Liver (tissue), 9 donors: ENCODE measurements around the gene BLID. TPM values are rescaled to one million over a fixed set of nuclear protein-coding genes. Genes with fewer than 3 reads are reported as not detected.

Source experiments
- DNase-seq: peaks from one replicate; pipeline ENCODE4 v3.0.0-alpha.2; 2017; ENCODE audit warnings: low spot score
- H3K27ac ChIP-seq, 2 donors: one replicate each; pipeline ENCODE4 v1.7.0; 2013; ENCODE audit warnings: inconsistent platforms in 2 of 2, low read length in 2 of 2, control low read depth in 1 of 2, low read depth in 1 of 2, mild to moderate bottlenecking in 1 of 2
- H3K27me3 ChIP-seq, 4 donors: one replicate each; pipeline versions ENCODE4 v1.6.1 to v1.7.0; 2013; ENCODE audit warnings: low read length in 3 of 4, inconsistent platforms in 1 of 4, mild to moderate bottlenecking in 1 of 4, moderate library complexity in 1 of 4; ENCODE audit not compliant: control insufficient read depth in 4 of 4, insufficient read depth in 4 of 4
- H3K36me3 ChIP-seq, 4 donors: one replicate each; pipeline versions ENCODE4 v1.6.1 to v1.7.0; 2013; ENCODE audit warnings: low read length in 3 of 4, mild to moderate bottlenecking in 3 of 4, low read depth in 1 of 4, moderate library complexity in 1 of 4; ENCODE audit not compliant: control insufficient read depth in 4 of 4, insufficient read depth in 3 of 4
- H3K4me1 ChIP-seq, 4 donors: one replicate each; pipeline versions ENCODE4 v1.6.1 to v1.7.0; 2013; ENCODE audit warnings: low read length in 3 of 4, mild to moderate bottlenecking in 3 of 4, moderate library complexity in 1 of 4; ENCODE audit not compliant: control insufficient read depth in 4 of 4, insufficient read depth in 4 of 4
- H3K4me3 ChIP-seq, 3 donors: one replicate each; pipeline versions ENCODE4 v1.6.1 to v1.7.0; 2013; ENCODE audit warnings: low read length in 3 of 3, control low read depth in 1 of 3, low read depth in 1 of 3, mild to moderate bottlenecking in 1 of 3
- H3K9ac ChIP-seq, 2 donors: one replicate each; pipeline ENCODE4 v1.7.0; 2013; ENCODE audit warnings: low read length in 2 of 2, mild to moderate bottlenecking in 2 of 2, moderate library complexity in 2 of 2, control low read depth in 1 of 2, low read depth in 1 of 2
- H3K9me3 ChIP-seq, 4 donors: one replicate each; pipeline versions ENCODE4 v1.6.1 to v1.7.0; 2013; ENCODE audit warnings: low read length in 3 of 4; ENCODE audit not compliant: control insufficient read depth in 4 of 4
- EGR1 ChIP-seq, 2 donors: IDR thresholded peaks; 2 replicates each; pipeline ENCODE4 v1.6.1; 2016 to 2018; ENCODE audit warnings: antibody characterized with exemption in 2 of 2, low read depth in 2 of 2
- FOXA1 ChIP-seq: IDR thresholded peaks from 2 replicates; pipeline ENCODE4 v1.6.1; 2016; ENCODE audit warnings: antibody characterized with exemption
- FOXA2 ChIP-seq: IDR thresholded peaks from 2 replicates; pipeline ENCODE4 v1.6.1; 2016; ENCODE audit warnings: antibody characterized with exemption
- GABPA ChIP-seq, 2 donors: IDR thresholded peaks in 1 of 2; conservative IDR thresholded peaks in 1 of 2; 2 replicates each; pipeline ENCODE4 v1.6.1; 2016; ENCODE audit warnings: antibody characterized with exemption in 2 of 2, mild to moderate bottlenecking in 1 of 2, moderate library complexity in 1 of 2
- HNF4G ChIP-seq: IDR thresholded peaks from 2 replicates; pipeline ENCODE4 v1.6.1; 2016; ENCODE audit warnings: antibody characterized with exemption
- JUND ChIP-seq, 2 donors: IDR thresholded peaks; 2 replicates each; pipeline ENCODE4 v1.6.1; 2016; ENCODE audit warnings: antibody characterized with exemption in 2 of 2
- MAX ChIP-seq: IDR thresholded peaks from 2 replicates; pipeline ENCODE4 v1.6.1; 2016; ENCODE audit warnings: antibody characterized with exemption
- NR2F2 ChIP-seq: IDR thresholded peaks from 2 replicates; pipeline ENCODE4 v1.6.1; 2016; ENCODE audit warnings: antibody characterized with exemption
- RAD21 ChIP-seq, 2 donors: IDR thresholded peaks; 2 replicates each; pipeline ENCODE4 v1.6.1; 2016; ENCODE audit warnings: antibody characterized with exemption in 2 of 2, mild to moderate bottlenecking in 2 of 2
- RXRA ChIP-seq, 2 donors: IDR thresholded peaks; 2 replicates each; pipeline ENCODE4 v1.6.1; 2017 to 2018; ENCODE audit warnings: antibody characterized with exemption in 2 of 2, mild to moderate bottlenecking in 1 of 2
- SP1 ChIP-seq: IDR thresholded peaks from 2 replicates; pipeline ENCODE4 v1.6.1; 2018; ENCODE audit warnings: antibody characterized with exemption, mild to moderate bottlenecking
- TAF1 ChIP-seq: conservative IDR thresholded peaks from 2 replicates; pipeline ENCODE4 v1.6.1; 2016; ENCODE audit warnings: antibody characterized with exemption, mild to moderate bottlenecking
- YY1 ChIP-seq: IDR thresholded peaks from 2 replicates; pipeline ENCODE4 v1.6.1; 2016; ENCODE audit warnings: antibody characterized with exemption, mild to moderate bottlenecking
- WGBS: extraction: QIAGEN DNeasy Blood & Tissue Kit; methylation state at CpG from one replicate; pipeline ENCODE4 v1.1.7; 2013; 5-methylcytosine and 5-hydroxymethylcytosine counted together
- polyA plus RNA-seq, 2 donors: library from polyadenylated mRNA; stranded (reverse) in 1 of 2; unstranded in 1 of 2; fragments of 200-250 nt in 1 of 2; fragments of >200 nt in 1 of 2; fragmentation: Nextera tagmentation in 1 of 2; extraction: Ambion mirVana in 1 of 2; gene quantifications; one replicate each; pipeline versions ENCODE4 v1.2.1 to v1.2.3, GENCODE V29; 2013 to 2015
- total RNA-seq, 2 donors: library from RNA; depleted of rRNA; stranded (reverse); fragments of >200 nt; gene quantifications; one replicate each; pipeline ENCODE4 v1.2.3, GENCODE V29; 2014
- TF ChIP-seq, protein P1 (sequence below): IDR thresholded peaks from 2 replicates; pipeline ENCODE4 v1.6.1; 2016; ENCODE audit warnings: antibody characterized with exemption
- TF ChIP-seq, protein P2 (sequence below): IDR thresholded peaks from 2 replicates; pipeline ENCODE4 v1.6.1; 2016; ENCODE audit warnings: antibody characterized with exemption
- TF ChIP-seq, protein P3 (sequence below): IDR thresholded peaks from 2 replicates; pipeline ENCODE4 v1.6.1; 2016; ENCODE audit warnings: antibody characterized with exemption, mild to moderate bottlenecking
- TF ChIP-seq, protein P4 (sequence below): fragments of 150-350 bp; IDR thresholded peaks from 2 replicates; pipeline ENCODE4 v1.5.1; 2017; ENCODE audit warnings: improper control_type of control experiment, low read depth, low read length; ENCODE audit not compliant: missing input control
- donor health status: healthy.
- donor health status: healthy.
- donor health status: healthy.
- donor health status: healthy.
- donor health status: healthy.

BLID gene
- total and polyA plus RNA-seq, 4 donors = 0.18 to 0.84 (median 0.33) TPM; not detected in 1

GRCh38 chr11:122150216-122151124 is 34.5 kb upstream of the BLID start:
- H3K9me3 ChIP-seq = no peaks in the 10 kb centered on the region
- 68% methylated on average over 5 of the region's 5 CpGs for WGBS
- H3K27ac ChIP-seq = no peak overlapping the region
- TF ChIP-seq, protein P1, sequence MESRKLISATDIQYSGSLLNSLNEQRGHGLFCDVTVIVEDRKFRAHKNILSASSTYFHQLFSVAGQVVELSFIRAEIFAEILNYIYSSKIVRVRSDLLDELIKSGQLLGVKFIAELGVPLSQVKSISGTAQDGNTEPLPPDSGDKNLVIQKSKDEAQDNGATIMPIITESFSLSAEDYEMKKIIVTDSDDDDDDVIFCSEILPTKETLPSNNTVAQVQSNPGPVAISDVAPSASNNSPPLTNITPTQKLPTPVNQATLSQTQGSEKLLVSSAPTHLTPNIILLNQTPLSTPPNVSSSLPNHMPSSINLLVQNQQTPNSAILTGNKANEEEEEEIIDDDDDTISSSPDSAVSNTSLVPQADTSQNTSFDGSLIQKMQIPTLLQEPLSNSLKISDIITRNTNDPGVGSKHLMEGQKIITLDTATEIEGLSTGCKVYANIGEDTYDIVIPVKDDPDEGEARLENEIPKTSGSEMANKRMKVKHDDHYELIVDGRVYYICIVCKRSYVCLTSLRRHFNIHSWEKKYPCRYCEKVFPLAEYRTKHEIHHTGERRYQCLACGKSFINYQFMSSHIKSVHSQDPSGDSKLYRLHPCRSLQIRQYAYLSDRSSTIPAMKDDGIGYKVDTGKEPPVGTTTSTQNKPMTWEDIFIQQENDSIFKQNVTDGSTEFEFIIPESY = no peak
- no peak for TF ChIP-seq GABPA (IDR thresholded peaks at IDR 0.05 in 1 of 2, conservative IDR thresholded peaks at IDR 0.05 in 1 of 2)
- TF ChIP-seq YY1 = no peak
- TF ChIP-seq, protein P2, sequence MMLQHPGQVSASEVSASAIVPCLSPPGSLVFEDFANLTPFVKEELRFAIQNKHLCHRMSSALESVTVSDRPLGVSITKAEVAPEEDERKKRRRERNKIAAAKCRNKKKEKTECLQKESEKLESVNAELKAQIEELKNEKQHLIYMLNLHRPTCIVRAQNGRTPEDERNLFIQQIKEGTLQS = no peak
- TF ChIP-seq RAD21 (IDR thresholded peaks at IDR 0.05) = no peak
- TF ChIP-seq NR2F2 = no peak
- no peak for TF ChIP-seq RXRA (IDR thresholded peaks at IDR 0.05)
- TF ChIP-seq JUND (IDR thresholded peaks at IDR 0.05) = no peak
- TF ChIP-seq FOXA2 = no peak
- TF ChIP-seq, protein P3, sequence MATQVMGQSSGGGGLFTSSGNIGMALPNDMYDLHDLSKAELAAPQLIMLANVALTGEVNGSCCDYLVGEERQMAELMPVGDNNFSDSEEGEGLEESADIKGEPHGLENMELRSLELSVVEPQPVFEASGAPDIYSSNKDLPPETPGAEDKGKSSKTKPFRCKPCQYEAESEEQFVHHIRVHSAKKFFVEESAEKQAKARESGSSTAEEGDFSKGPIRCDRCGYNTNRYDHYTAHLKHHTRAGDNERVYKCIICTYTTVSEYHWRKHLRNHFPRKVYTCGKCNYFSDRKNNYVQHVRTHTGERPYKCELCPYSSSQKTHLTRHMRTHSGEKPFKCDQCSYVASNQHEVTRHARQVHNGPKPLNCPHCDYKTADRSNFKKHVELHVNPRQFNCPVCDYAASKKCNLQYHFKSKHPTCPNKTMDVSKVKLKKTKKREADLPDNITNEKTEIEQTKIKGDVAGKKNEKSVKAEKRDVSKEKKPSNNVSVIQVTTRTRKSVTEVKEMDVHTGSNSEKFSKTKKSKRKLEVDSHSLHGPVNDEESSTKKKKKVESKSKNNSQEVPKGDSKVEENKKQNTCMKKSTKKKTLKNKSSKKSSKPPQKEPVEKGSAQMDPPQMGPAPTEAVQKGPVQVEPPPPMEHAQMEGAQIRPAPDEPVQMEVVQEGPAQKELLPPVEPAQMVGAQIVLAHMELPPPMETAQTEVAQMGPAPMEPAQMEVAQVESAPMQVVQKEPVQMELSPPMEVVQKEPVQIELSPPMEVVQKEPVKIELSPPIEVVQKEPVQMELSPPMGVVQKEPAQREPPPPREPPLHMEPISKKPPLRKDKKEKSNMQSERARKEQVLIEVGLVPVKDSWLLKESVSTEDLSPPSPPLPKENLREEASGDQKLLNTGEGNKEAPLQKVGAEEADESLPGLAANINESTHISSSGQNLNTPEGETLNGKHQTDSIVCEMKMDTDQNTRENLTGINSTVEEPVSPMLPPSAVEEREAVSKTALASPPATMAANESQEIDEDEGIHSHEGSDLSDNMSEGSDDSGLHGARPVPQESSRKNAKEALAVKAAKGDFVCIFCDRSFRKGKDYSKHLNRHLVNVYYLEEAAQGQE = no peak
- no peak for TF ChIP-seq FOXA1
- no peak for TF ChIP-seq SP1
- TF ChIP-seq, protein P4, sequence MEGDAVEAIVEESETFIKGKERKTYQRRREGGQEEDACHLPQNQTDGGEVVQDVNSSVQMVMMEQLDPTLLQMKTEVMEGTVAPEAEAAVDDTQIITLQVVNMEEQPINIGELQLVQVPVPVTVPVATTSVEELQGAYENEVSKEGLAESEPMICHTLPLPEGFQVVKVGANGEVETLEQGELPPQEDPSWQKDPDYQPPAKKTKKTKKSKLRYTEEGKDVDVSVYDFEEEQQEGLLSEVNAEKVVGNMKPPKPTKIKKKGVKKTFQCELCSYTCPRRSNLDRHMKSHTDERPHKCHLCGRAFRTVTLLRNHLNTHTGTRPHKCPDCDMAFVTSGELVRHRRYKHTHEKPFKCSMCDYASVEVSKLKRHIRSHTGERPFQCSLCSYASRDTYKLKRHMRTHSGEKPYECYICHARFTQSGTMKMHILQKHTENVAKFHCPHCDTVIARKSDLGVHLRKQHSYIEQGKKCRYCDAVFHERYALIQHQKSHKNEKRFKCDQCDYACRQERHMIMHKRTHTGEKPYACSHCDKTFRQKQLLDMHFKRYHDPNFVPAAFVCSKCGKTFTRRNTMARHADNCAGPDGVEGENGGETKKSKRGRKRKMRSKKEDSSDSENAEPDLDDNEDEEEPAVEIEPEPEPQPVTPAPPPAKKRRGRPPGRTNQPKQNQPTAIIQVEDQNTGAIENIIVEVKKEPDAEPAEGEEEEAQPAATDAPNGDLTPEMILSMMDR = no peak
- no peak for TF ChIP-seq MAX
- no peak overlapping the region for H3K4me3 ChIP-seq
- H3K27me3 ChIP-seq = no peaks in the 10 kb centered on the region
- no peaks in the 10 kb centered on the region for H3K36me3 ChIP-seq
- no peak overlapping the region for H3K9ac ChIP-seq
- DNase-seq = no peak
- H3K4me1 ChIP-seq = no peaks in the 10 kb centered on the region

- WGBS = 69% methylated on average over 4 of the region's 4 CpGs
- DNase-seq = no peak
- Histone ChIP-seq H3K9ac (no peak overlapping the region), H3K9me3 (no peaks in the 10 kb centered on the region), H3K4me1 (no peaks in the 10 kb centered on the region), H3K4me3 (no peak overlapping the region), H3K27me3 (no peaks in the 10 kb centered on the region), H3K27ac (no peak overlapping the region), H3K36me3 (no peaks in the 10 kb centered on the region)
- TF ChIP-seq JUND (IDR thresholded peaks at IDR 0.05) (no peak), YY1 (no peak), GABPA (IDR thresholded peaks at IDR 0.05 in 1 of 2, conservative IDR thresholded peaks at IDR 0.05 in 1 of 2) (no peak), RAD21 (IDR thresholded peaks at IDR 0.05) (no peak), FOXA1 (no peak), MAX (no peak), EGR1 (IDR thresholded peaks at IDR 0.05; ENCODE audit: low read depth in 2 of 2) (no peak), NR2F2 (no peak), FOXA2 (no peak), TAF1 (no peak), HNF4G (no peak), RXRA (IDR thresholded peaks at IDR 0.05) (no peak)
- TF ChIP-seq, protein P1 = no peak
- TF ChIP-seq, protein P2 = no peak
Measured at GRCh38 chr11:122149202-122149601, 33.2 kb upstream of the BLID start.
